C4-2B (cell line): ENCODE measurements around the gene DOCK10.

Experiments
- ZFX ChIP-seq: fragments of 450-650 bp; IDR thresholded peaks from 2 replicates; pipeline ENCODE4 v1.6.1; 2017
- TF ChIP-seq, protein P1 (sequence below): fragments of 450-650 bp; conservative IDR thresholded peaks from 2 replicates; pipeline ENCODE4 v1.5.1; 2017; ENCODE audit warnings: mild to moderate bottlenecking

DNA sequence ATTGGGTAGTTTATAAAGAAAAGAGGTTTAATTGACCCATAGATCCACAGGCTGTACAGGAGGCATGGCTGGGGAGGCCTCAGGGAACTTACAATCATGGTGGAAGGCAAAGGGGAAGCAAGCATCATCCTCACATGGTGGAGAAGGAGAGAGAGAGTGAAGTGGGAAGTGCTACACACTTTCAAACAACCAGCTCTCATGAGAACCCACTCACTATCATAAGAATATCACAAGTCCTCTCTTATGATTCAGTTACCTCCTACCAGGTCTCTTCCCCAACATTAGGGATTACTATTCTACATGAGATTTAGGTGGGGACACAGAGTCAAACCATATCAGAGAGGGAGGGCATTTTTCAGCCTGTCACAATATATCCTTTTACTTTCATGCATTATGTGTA lies 22.7 kb upstream of the DOCK10 start:
- TF ChIP-seq, protein P1, sequence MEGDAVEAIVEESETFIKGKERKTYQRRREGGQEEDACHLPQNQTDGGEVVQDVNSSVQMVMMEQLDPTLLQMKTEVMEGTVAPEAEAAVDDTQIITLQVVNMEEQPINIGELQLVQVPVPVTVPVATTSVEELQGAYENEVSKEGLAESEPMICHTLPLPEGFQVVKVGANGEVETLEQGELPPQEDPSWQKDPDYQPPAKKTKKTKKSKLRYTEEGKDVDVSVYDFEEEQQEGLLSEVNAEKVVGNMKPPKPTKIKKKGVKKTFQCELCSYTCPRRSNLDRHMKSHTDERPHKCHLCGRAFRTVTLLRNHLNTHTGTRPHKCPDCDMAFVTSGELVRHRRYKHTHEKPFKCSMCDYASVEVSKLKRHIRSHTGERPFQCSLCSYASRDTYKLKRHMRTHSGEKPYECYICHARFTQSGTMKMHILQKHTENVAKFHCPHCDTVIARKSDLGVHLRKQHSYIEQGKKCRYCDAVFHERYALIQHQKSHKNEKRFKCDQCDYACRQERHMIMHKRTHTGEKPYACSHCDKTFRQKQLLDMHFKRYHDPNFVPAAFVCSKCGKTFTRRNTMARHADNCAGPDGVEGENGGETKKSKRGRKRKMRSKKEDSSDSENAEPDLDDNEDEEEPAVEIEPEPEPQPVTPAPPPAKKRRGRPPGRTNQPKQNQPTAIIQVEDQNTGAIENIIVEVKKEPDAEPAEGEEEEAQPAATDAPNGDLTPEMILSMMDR, result no peak
- no peak for TF ChIP-seq ZFX
